Measurements from ENCODE around the gene KRT12.
A peak's percentile ranks its signal among the peaks of the same experiment; 100 is the strongest.

KRT12 gene

DNA sequence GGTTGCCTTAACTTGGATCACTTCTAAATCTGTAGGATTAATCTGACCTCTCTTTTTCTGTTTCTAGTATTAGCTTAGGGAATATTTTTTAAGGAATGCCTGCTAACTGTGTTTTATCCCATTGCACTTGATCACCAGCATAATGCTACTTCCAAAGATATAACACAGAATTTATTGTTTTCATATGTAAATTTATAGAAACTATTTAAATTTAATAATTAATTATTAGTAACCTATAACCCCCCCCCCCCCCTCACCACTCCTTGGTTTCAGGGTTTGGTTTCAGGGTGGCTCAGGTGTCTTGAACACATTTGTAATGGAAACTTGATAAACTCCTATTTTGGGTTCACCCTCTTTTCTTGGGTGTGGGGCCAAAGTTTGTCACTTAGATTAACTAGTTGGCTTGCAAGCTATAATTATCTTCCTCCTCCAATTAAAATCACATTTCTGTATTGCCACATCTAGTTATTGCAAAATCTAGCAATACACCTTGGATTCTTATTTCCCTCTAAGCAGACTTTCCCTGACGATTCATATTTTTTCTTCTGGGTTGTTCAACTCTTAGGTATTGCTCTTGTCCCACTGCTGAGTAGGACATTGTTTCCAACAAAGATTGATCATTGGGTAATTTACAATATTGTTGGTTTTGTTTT lies 18.3 kb downstream of the KRT12 start:
- FAIRE-seq (no peak), DNase-seq (ENCODE audit: insufficient read length, low spot score) (no peak)

DNA sequence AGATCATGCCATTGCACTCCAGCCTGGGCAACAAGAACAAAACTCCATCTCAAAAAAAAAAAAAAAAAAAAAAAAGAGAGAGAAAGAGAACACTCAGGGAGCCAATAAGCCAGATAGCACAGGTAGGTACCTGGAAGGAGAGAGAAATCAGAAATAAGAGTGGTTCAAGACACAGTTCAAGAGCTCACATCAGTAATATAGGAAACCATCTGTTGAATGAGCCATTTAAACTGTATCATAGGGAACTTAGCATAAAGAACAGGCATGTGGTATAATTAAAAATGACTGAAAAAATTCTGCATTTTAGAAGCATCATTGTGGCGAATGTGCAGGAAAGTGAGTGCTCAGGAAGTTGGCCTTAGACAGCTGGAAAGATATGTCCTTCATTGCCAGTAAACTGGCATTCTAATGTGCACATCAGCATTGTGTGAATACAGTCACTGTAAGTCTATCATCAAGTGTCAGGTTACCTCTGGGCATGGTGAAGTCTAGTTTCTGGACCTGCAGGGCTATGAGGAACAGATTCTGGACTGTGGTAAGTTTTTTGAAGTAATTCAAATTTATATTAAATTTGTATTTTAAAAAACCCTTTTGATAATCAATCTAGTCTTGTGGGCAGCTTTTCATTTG lies 20.4 kb downstream of the KRT12 start:
- peak; percentile 56 for DNase-seq (ENCODE audit: insufficient read length, low spot score)
- peak; percentile 74 for FAIRE-seq

DNA sequence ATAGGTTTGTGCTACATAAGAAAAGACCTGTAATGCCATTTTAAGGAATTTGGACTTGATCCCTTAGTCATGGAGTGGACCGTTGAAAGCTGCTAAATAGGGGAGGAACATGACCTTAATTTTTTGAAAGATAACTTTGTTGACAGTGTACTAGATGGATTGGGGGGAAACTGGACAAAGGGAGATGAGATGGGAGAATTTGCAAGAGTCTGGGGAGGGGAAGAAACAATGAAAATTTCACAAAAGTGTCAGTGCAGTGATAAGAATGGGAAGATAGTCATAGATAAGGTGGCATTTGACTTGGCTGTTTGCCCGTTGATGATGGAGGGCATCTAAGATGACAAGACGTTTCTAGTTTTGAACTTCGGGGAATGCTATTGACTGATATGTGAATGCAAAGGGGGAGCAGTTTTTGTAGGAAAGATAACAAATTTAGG lies 22.3 kb downstream of the KRT12 start:
- DNase-seq (ENCODE audit: insufficient read length, low spot score) (no peak), FAIRE-seq (no peak)

DNA sequence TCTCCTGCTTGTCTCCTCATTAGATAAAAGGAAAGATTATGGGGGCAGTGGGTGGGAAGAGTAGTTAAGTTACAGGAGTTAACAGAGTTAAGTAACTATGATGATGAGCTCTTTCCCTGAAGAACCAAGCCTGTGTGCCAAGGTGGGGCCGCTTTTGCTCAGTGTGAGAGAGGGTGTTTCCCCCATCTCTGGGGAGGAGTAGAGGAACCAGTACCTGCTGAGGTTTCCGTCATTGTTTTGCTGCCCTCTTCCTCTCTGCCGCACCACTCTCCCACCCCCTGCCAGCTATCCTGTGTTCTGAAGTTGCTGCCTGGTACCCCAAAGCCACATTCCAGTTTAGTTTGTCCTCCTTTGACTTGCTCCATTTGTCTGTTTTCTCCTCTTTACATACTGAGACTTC lies 23.8 kb downstream of the KRT12 start:
- FAIRE-seq (no peak), DNase-seq (ENCODE audit: insufficient read length, low spot score) (no peak)

DNA sequence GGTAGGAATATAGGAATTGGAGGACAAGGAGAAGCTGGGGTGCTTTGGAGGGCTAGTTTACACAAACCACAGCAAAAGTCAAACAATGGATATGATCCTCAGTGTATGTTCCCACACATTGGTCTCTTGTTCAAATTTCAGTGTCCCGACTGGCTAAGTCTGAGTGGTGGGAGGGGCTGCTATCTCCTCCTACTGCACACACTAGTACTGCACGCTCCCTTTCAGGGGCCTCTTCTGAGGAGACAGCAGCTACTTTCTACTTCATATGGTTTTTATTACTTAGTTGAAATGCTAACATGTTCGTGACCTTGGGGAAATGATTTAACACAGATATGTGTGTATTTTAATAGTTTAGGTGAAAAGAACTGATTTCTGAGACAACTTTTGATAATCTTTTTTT lies 25.8 kb downstream of the KRT12 start:
- DNase-seq (ENCODE audit: insufficient read length, low spot score) (no peak), FAIRE-seq (no peak)

DNA sequence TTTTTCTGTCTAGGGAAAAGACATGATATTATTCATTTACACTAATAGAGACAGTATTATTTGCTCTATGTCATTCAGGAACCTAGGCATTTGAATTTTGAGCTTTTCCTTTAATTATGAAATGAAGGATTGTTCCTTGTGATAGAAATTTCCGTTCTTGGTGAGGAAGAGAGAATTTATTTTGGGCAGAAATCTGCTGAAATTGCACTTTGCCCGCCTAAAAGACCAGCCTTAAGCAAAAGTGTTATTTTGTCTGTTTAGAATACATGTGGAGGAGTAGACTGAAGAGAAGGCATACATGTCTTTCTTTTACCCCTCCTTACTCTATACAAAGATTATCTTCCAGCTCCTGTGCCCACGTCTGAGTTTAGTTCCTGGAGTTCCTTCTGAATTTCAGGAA lies 27.8 kb downstream of the KRT12 start:
- DNase-seq (ENCODE audit: insufficient read length, low spot score) (no peak), FAIRE-seq (no peak)

DNA sequence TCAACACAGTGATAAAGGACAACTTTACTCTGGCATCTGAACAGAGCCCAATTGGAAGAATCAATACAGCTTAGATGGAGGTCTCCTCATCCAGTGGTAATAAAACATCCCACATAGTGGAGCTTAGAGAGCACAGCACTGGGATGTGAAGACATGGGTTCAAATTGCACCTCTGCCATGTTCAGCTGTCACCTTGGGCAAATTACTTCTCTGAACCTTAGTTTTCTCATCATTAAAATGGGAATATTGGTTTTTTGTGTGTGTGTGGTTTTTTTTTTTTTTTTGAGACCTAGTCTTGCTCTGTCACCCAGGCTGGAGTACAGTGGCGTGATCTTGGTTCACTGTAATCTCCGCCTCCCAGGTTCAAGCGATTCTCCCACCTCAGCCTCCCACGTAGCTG lies 31.0 kb downstream of the KRT12 start:
- no peak for DNase-seq (ENCODE audit: insufficient read length, low spot score)
- peak; percentile 26 for FAIRE-seq

- no peak for FAIRE-seq
- no peak for DNase-seq (ENCODE audit: insufficient read length, low spot score)
Measured at GRCh38 chr17:40833882-40834281, 33.1 kb downstream of the KRT12 start.

- no peak for FAIRE-seq
- no peak for DNase-seq (ENCODE audit: insufficient read length, low spot score)
Measured at GRCh38 chr17:40832840-40833239, 34.2 kb downstream of the KRT12 start.

DNA sequence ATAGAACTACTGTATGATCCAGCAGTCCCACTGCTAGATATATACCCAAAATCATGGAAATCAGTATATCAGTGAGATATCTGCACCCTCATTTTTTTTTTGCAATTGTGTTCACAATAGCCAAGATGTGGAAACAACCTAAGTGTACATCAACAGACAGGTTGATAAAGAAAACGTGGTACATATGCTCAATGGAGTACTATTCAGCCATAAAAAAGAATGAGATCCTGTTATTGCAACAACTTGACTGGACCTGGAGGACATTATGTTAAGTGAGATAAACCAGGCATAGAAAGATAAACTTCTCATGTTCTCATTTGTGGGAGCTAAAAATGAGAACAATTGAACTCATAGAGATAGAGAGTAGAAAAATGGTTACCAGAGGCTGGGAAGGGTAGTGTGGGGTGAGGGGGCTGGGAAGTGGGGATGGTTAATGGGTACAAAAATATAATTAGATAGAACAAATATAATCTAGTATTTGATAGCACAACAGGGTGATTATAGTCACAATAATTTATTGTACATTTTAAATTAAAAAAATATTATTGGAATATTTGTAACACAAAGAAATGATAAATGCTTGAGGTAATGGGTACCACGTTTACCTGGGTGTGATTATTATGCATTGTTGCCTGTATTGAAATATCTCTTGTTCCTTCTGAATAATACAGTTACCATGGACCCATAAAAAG lies 36.8 kb downstream of the KRT12 start:
- DNase-seq (ENCODE audit: insufficient read length, low spot score) (no peak), FAIRE-seq (no peak)

- DNase-seq (ENCODE audit: insufficient read length, low spot score) (no peak), FAIRE-seq (no peak)
Measured at GRCh38 chr17:40828454-40829044, 38.5 kb downstream of the KRT12 start.

DNA sequence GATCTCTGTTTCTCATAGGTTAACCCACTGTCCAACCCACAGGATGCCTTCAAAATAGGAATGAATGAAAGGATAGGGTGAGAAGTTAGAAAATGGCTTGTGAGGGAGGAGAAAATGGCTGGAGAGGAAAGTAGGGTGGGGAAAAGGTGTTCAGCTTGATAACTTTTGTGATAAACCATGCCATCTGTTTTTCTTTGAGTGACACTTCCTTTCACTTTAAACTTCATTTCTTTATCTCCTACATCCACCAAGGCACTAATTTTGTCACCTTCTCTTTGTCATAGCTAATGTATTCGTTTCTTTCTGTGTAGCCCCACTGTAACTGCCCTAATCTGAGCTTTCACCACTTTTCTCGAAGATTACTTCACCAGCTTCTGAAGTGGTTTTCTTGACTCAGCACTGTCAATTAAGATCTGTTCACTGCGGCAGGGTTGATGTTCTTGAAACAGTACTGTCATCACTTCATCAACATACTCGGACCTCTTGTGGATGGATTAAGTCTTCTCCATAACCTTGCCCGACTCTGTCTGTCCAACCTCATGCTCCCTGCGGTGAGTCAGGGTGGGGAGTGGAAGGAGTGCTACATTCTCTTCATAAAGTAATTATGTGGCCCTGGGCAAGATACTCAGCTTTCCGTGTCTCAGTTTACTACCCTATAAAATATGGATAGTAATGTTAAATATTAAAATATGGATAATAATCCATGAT lies 39.1 kb downstream of the KRT12 start:
- peak; percentile 66 for FAIRE-seq

GRCh38 chr17:40825599-40825998 lies 41.4 kb downstream of the KRT12 start:
- FAIRE-seq, result no peak
- DNase-seq (ENCODE audit: insufficient read length, low spot score), result no peak

More for the DNA sequence above, 39.1 kb downstream of the KRT12 start:
- peak; percentile 32 for DNase-seq (ENCODE audit: insufficient read length, low spot score)

DNA sequence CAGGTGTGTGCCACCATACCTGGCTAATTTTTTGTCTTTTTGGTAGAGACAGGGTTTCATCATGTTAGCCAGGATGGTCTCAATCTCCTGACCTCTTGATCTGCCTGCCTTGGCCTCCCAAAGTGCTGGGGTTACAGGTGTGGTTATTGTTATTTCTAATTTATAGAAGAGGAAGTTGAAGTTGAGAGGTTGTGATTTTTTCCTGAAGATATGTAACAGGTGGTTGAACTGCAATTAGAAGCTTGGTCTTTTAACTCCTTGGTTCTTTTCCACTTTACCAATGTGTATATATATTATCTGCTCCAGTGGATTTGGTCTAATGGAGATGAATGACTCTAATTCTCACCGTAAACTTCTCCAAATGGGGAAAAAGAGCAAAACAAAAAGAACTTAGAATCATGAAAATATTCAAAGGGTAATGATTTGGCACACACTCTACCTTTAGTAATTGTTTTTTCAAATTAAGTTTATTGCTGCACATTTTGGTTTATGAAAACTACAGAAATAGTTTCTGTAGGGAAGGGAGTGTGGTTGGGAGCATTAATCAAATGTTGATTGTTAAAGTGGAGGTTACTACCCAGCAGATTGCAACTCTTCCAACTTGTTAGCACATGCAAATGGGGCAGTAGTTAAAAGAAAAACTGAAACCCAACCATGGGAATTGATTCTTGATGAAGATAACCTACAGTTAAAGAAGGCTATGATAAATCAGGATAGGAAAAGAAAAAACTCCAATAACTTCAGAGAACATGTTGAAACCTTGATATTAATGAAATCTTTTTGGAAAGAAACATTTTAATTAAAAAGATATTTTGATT lies 42.8 kb downstream of the KRT12 start:
- no peak for FAIRE-seq
- no peak for DNase-seq (ENCODE audit: insufficient read length, low spot score)

GRCh38 chr17:40822132-40822812 lies 44.8 kb downstream of the KRT12 start, which contains the start of gene KRT10:
TSS of gene KRT10 (minus strand) at chr17:40822614. CDS start at chr17:40822585, 29 bp downstream.
- DNase-seq (ENCODE audit: insufficient read length, low spot score), result no peak
- no peak for FAIRE-seq

- FAIRE-seq, result no peak
- no peak for DNase-seq (ENCODE audit: insufficient read length, low spot score)
Measured at GRCh38 chr17:40821536-40821935, 45.5 kb downstream of the KRT12 start.

DNA sequence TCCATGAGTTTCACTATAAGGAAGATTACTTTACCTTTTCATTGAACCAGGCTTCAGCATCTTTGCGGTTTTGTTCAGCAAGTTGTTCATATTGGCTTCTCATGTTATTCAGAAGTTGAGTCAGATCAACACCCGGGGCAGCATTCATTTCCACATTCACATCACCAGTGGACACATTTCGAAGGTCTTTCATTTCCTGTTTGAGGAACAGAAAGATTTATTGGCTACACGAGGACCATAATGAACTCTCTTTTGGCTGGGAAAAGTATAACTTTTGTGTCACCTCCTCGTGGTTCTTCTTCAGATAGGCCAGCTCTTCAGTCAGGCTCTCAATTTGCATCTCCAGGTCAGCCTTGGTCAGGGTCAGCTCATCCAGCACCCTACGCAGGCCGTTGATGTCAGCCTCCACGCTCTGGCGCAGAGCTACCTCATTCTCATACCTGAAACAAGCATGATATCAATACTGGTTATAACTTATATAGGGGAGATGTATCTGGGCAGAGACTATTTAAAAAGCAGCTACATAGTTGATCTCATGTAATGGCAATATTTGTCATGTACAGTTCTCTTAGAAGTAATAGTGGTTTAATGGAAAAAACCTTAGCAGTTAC lies 46.7 kb downstream of the KRT12 start:
- no peak for FAIRE-seq
- DNase-seq (ENCODE audit: insufficient read length, low spot score), result no peak

DNA sequence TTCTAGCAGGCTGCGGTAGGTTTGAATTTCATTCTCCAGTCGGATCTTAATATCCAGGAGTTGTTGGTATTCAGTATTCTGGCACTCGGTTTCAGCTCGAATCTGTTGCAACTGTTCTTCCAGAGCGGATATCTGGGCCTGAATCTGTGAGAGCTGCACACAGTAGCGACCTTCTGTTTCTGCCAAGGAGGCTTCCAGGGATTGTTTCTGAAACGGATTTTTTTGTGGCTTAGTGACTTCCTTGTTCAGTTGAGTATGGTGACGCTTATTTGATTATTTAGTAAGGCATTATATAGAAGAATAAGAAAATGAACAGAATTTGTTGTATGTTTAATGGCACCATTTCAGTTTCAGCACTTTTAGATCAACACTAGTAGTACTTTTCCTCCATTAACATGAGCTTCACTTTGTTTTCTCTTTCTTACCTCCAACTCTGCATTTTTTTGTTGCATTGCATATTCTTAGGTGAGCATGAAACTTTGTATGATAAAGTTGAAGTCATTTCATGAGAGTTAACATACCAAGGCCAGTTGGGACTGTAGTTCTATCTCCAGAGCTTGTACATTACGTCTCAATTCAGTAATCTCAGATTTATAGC lies 47.4 kb downstream of the KRT12 start:
- FAIRE-seq (no peak), DNase-seq (ENCODE audit: insufficient read length, low spot score) (no peak)
